Thyroid gland (tissue), 4 donors: ENCODE results near the gene PTPRN2.

ENCODE experiments used
- CTCF ChIP-seq, 6 experiments: fragments of 200-600 bp in 3 of 6; fragments of 450-650 bp in 3 of 6; sonication (generic) in 3 of 6; IDR thresholded peaks; one replicate each; pipeline ENCODE4 v1.5.1; 2016 to 2019; ENCODE audit warnings: antibody characterized with exemption in 6 of 6, mild to moderate bottlenecking in 2 of 6, inconsistent platforms in 1 of 6, moderate library complexity in 1 of 6
- POLR2A ChIP-seq, 2 donors: fragments of 450-650 bp; IDR thresholded peaks; one replicate each; pipeline ENCODE4 v1.6.1; 2017; ENCODE audit warnings: antibody characterized with exemption in 2 of 2, mild to moderate bottlenecking in 2 of 2, moderate library complexity in 1 of 2

- no peak for TF ChIP-seq CTCF (IDR thresholded peaks at IDR 0.05)
- no peak for TF ChIP-seq POLR2A (IDR thresholded peaks at IDR 0.05)
Measured at GRCh38 chr7:158329686-158330085, 257.9 kb downstream of the PTPRN2 start.
